HG03280 (cell line): Measurements from ENCODE around the gene PEAK1.
"Not testable (repeated sequence)": the region's sequence is repeated elsewhere in the genome, so short reads cannot be mapped to it uniquely, and the experiment has no call there.

Experiments used
- ATAC-seq: cut with Tn5 transposase; IDR thresholded peaks from one replicate; pipeline ENCODE4 v1.9.1; 2021; ENCODE audit warnings: mild to moderate bottlenecking, moderate library complexity; ENCODE audit not compliant: unreplicated experiment

Gene PEAK1

GRCh38 chr15:77425104-77425503, 5.2 kb upstream of the PEAK1 start:
- ATAC-seq = no peak

GRCh38 chr15:77421370-77421700, 1.4 kb upstream of the PEAK1 start:
- ATAC-seq = no peak

- ATAC-seq = peak; percentile 43
These were observed 886 bp upstream of the PEAK1 start, which contains the start of gene HMG20A for GRCh38 chr15:77420610-77421369. TSS of gene HMG20A (plus strand) at chr15:77420888. CDS start at chr15:77458408, 37,520 bp downstream.

GRCh38 chr15:77418966-77419835, 703 bp downstream of the PEAK1 start:
- ATAC-seq = peak; percentile 20

- ATAC-seq = no peak
These were observed 1.4 kb downstream of the PEAK1 start for GRCh38 chr15:77418391-77418965.

GRCh38 chr15:77417602-77418001, 2.3 kb downstream of the PEAK1 start:
- ATAC-seq = no peak

- ATAC-seq = no peak
These were observed 3.0 kb downstream of the PEAK1 start for GRCh38 chr15:77416954-77417353.

- ATAC-seq = no peak
These were observed 3.8 kb downstream of the PEAK1 start for GRCh38 chr15:77416148-77416455.

GRCh38 chr15:77415450-77416147, 4.3 kb downstream of the PEAK1 start:
- no peak for ATAC-seq

- ATAC-seq = no peak
These were observed 5.0 kb downstream of the PEAK1 start for GRCh38 chr15:77414789-77415442.

GRCh38 chr15:77413699-77414349, 6.1 kb downstream of the PEAK1 start:
- ATAC-seq = no peak

- ATAC-seq = no peak
These were observed 6.8 kb downstream of the PEAK1 start for GRCh38 chr15:77412972-77413698.

- ATAC-seq = no peak
These were observed 8.3 kb downstream of the PEAK1 start for GRCh38 chr15:77411619-77411976.

- ATAC-seq = no peak
These were observed 8.9 kb downstream of the PEAK1 start for GRCh38 chr15:77410701-77411618.

GRCh38 chr15:77410157-77410500, 9.8 kb downstream of the PEAK1 start:
- ATAC-seq = not testable (repeated sequence)

GRCh38 chr15:77409259-77410156, 10.4 kb downstream of the PEAK1 start:
- ATAC-seq = peak; percentile 69

- ATAC-seq = no peak
These were observed 13.1 kb downstream of the PEAK1 start for GRCh38 chr15:77406846-77407245.
